Hematopoietic multipotent progenitor cell (in vitro differentiated cells): ENCODE measurements around the gene GRIK4. TPM values are rescaled to one million over a fixed set of nuclear protein-coding genes. Genes with fewer than 3 reads are reported as not detected.

ENCODE experiments used
- DNase-seq, 3 donors: peaks; one replicate each; pipeline ENCODE4 v3.0.0-alpha.2; 2011 to 2015; ENCODE audit warnings: low read depth in 2 of 3, low spot score in 2 of 3
- total RNA-seq: library from RNA; depleted of rRNA; stranded (reverse); fragments of >200 nt; gene quantifications from one replicate; pipeline ENCODE4 v1.2.3, GENCODE V29; 2012

GRIK4 gene
- total RNA-seq, 1 donor, result not detected

- DNase-seq, result no peak
Measured at GRCh38 chr11:120919566-120919965, 408.0 kb downstream of the GRIK4 start.

- DNase-seq, result no peak
Measured at GRCh38 chr11:120923866-120924508, 412.4 kb downstream of the GRIK4 start.

- no peak for DNase-seq
Measured at GRCh38 chr11:120925944-120926343, 414.4 kb downstream of the GRIK4 start.

GRCh38 chr11:120928627-120929026 is 417.1 kb downstream of the GRIK4 start:
- no peak for DNase-seq

GRCh38 chr11:120929090-120929489 is 417.5 kb downstream of the GRIK4 start:
- no peak for DNase-seq

GRCh38 chr11:120929664-120930154 is 418.2 kb downstream of the GRIK4 start:
- DNase-seq, result peak in 2 of 3 donors; percentile 74 to 77

GRCh38 chr11:120931057-120931779 is 419.7 kb downstream of the GRIK4 start:
- no peak for DNase-seq

- no peak for DNase-seq
Measured at GRCh38 chr11:120932305-120932915, 420.9 kb downstream of the GRIK4 start.

- DNase-seq, result no peak
Measured at GRCh38 chr11:120936356-120936755, 424.8 kb downstream of the GRIK4 start.

- no peak for DNase-seq
Measured at GRCh38 chr11:120937501-120937900, 426.0 kb downstream of the GRIK4 start.

- no peak for DNase-seq
Measured at GRCh38 chr11:120938260-120938659, 426.7 kb downstream of the GRIK4 start.

- no peak for DNase-seq
Measured at GRCh38 chr11:120940160-120940848, 428.8 kb downstream of the GRIK4 start.

- DNase-seq, result no peak
Measured at GRCh38 chr11:120941000-120941399, 429.5 kb downstream of the GRIK4 start.

- DNase-seq, result no peak
Measured at GRCh38 chr11:120942701-120943100, 431.2 kb downstream of the GRIK4 start.

GRCh38 chr11:120945042-120945441 is 433.5 kb downstream of the GRIK4 start:
- DNase-seq, result peak in 1 of 3 donors; percentile 9

GRCh38 chr11:120950880-120951279 is 439.3 kb downstream of the GRIK4 start:
- DNase-seq, result no peak

GRCh38 chr11:120952461-120953434 is 441.2 kb downstream of the GRIK4 start:
- peak; percentile 21 to 92 (median 78) for DNase-seq

GRCh38 chr11:120954381-120954780 is 442.8 kb downstream of the GRIK4 start:
- no peak for DNase-seq

- DNase-seq, result peak in 2 of 3 donors; percentile 35 to 77
Measured at GRCh38 chr11:120956710-120957495, 445.4 kb downstream of the GRIK4 start.
